HG03378 (cell line): Measurements from ENCODE around the gene RAMACL.
"Not testable (repeated sequence)": the region's sequence is repeated elsewhere in the genome, so short reads cannot be mapped to it uniquely, and the experiment has no call there.

ENCODE experiments used
- ATAC-seq: cut with Tn5 transposase; IDR thresholded peaks from one replicate; pipeline ENCODE4 v1.9.1; 2021; ENCODE audit warnings: mild to moderate bottlenecking, moderate library complexity; ENCODE audit not compliant: unreplicated experiment

The RAMACL gene

DNA sequence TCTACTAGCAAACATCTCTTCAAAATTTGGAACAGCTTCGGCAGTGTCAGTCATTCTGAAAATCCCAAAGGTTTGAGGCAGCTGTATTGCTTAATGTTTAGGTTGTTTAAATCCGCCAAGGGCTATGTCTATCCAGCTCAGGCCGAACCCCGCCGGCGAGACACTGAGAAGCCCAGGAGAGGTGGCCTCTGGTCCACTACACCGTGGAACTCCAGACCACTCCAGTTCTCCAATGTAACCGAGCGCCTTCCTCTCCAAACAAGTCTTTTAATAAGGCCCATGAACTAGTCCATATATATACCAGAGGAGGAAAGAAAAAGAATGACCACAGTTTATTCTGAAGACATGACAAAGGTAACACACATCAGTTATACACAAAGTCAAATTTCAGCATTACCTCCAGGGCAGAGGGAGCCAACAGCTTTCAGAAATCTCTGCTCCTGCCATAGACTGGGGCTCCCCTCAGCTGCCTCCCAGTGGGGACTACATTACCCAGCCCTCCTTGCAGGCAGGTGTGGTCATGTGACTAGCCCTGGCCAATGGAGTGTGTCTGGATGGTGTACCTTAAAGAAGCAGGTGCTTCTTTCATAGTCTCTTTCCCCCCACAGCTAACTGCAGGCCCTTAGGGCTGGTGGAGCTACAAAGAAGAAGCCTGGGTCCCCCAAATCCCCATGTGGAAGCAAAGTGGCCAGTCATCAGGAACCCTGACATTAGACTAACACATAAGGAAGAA is at the start of gene RAMACL:
TSS of gene RAMACL (minus strand) at position 255 of the 733 bp plus-strand sequence. CDS start at position 54, 201 bp downstream.
- ATAC-seq = peak; percentile 76

DNA sequence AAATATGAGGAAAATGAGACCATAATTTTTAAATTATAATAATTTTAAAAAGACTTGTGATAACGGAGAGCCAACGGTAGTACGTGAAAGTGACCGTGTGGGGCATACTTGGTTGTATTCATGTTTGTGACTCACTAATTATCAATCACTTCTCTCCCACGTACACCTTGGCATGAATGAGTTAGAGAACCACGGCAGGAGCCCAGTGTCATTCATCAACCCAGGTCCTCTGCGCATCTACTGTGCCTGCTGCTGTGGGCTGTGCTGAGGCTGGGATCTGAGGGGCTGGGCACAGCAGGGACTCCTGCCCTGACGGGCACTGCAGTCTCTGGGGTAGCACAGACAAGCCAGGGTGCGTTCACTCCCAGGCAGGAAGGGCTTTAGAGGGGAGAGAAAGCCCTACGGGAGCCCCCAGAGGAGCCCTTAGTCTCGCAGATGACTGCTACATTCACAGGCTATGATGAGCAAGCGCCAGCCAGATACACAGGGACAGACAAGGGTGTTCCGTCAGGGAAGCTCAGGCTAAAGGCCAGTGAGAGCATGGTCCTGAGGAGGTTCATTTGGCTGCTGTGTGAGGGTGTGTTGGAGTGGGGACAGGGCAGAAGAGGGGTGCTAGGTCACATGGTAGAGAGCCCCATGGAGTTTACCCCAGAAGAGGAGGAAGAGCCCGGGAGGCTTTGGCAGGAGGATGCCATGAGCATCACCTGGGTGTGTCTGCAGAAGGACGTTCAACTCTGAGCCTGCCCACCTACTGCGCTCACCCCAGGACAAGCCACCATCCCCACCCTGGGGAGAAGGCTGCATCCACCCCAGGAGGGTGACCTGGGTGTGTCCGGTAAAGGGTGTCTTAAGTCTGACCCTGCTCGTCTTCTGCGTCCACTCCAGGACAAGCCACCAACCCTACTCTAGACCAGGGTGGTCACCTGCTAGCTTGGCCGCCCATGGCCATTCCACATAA is 48.8 kb upstream of the RAMACL start:
- no peak for ATAC-seq

DNA sequence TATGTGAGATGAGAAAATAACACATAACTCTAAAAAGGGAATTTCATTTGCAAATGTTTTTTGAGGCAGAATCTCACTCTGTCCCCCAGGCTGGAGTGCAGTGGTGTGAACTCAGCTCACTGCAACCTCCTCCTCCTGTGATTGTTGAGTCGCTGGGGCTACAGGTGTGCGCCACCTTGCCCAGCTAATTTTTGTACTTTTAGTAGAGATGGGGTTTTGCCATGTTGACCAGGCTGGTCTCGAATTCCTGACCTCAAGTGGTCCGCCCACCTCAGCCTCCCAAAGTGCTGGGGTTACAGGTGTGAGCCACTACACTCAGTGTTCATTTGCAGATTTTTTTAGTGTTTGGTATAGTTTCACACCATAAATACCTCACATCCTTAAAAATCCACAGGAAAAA is 48.1 kb upstream of the RAMACL start:
- ATAC-seq = not testable (repeated sequence)

- peak; percentile 59 for ATAC-seq
Observed at GRCh38 chr6:166633732-166634535, 47.5 kb upstream of the RAMACL start.

DNA sequence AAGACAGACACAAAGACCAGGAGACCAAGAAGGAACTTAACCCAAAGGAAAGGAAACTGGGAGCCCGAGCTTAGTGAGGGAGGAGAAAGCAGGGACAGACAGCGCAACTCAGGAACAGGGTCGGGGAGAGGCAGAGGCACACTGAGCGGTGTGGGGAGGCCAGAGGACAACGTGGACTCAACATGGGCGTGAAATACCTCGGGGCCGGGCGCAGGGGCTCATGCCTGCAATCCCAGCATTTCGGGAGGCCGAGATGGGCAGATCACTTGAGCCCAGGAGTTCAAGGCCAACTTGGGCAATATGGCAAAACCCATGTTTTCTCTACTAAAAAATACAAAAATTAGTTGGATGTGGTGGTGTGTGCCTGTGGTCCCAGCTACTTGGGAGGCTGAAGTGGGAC is 46.3 kb upstream of the RAMACL start:
- ATAC-seq = no peak

DNA sequence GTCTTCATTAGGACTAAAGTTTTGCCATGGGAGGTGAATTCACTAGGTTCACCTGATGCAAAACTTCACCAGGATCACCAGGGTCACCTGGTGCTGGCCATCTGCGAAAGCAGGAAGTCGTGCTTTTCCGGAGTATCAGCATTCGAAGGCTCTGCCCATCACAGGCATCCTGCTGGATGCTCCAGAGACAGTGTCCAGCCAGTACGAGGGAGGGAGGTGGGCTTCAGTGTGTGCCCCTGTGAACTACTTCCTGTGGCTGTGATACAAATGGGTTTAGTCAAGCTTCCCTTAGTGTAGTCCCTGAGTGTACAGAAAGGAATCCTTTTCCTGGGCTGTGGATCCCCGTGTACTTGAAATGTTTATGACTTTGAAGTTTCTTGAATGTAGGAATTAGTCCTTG is 44.0 kb upstream of the RAMACL start:
- ATAC-seq = no peak

DNA sequence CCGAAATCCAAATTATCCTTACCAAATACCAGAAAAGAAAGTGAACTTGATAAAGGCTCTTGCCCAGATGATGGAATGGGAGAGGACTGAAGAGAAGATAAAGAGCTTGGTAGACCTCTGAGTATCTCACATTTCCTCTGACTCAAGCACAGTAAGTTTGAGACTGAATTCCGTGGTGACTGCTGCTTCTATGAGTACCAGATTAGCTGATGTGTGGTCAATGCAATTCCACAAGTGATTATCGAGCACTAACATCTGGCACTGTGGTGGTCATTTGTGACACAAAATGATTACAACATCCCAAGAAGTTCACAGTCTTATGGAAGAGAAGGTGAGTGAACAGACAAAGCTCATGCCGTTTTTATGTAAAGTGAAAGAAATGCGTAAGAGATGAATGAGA is 43.1 kb upstream of the RAMACL start:
- no peak for ATAC-seq

DNA sequence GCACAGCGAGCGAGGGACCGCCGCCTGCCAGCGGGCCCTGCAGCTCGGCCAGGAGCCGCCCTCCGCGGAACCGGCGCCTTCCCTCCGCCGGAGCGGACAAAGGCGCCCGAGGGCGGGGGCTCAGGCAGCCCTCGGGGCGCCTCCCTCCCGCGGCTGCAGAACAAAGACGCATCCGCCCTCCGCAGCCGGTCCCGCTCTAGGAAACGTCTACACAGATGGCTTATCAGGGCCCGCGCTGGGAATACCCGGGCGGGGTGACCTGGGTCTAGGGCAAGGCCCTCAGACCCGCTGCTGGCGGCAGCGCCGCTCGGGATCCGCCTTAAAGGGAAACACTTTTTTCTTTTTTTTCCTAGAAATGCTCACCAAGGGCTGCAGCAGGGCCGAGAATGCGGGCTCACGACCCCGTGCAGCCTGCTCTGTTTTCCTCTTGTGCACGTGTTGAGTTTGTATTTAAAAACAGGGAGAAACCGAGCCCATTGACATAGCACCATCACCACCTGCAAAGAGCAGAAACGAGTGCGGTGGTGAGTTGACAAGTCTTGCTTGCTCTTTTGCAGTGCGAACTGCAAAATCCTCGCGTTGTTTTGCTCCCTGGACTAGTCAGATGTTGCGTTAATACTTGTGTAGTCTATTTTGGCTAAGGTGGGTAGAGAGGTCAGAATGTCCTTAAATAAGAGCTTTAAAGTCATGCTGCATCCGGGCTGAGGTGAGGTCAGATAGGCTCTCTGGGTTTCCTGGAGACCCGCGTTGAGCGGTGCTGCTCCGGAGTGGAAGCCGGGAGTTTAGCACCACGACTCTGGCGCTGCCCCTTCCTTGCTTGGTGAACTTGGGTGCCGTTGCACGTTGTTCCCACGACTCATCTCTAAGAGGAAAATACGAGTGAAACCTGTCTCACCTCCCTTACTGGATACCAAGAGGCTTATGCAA is 41.7 kb upstream of the RAMACL start:
- peak; percentile 21 for ATAC-seq

- peak; percentile 82 for ATAC-seq
Observed at GRCh38 chr6:166627033-166627874, 40.8 kb upstream of the RAMACL start, which contains the start of gene RPS6KA2. Gene RPS6KA2, minus strand, starts transcription at chr6:166627251. Its CDS starts 232 bp downstream, at chr6:166627019.

DNA sequence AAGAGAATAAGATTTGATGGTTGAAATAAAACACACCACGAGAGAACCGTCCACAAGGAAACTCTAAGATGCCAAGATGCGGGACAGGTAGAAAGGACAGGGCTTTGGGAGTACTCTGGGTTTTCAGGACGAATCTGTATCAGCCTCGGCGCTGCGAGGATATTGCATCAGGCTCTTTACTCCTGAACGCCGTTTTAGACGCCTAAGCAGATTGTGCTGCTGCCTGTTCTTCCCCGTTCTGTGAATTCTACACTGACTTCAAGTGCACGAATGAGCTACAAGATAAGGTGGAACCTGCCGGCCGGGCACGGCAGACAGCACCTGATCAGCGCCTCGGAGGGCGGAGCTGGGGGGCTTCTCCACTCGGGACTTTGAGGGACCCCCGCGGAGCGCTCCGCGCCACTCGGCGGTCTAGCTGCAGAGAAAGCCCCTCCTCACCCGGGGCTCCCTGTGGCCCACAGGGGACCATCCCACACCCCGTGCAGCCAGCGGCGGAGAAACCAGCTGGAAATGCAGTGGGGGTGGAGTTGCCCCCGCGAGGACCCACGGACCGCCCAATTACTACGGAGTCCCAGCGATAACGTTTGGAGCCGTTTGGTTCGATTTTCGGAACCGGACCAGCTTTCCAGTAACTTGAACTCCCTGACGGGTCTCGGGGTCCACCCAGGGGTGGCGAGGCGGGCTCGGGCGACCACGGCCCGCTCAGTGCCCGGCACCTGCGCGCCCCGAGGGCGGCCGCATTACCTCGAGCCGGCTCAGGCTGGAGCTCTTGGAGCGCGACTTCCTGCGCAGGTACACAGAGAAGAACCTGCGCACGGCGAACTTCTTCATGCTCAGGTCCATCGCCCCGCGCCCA is 39.9 kb upstream of the RAMACL start:
- peak; percentile 4 for ATAC-seq

DNA sequence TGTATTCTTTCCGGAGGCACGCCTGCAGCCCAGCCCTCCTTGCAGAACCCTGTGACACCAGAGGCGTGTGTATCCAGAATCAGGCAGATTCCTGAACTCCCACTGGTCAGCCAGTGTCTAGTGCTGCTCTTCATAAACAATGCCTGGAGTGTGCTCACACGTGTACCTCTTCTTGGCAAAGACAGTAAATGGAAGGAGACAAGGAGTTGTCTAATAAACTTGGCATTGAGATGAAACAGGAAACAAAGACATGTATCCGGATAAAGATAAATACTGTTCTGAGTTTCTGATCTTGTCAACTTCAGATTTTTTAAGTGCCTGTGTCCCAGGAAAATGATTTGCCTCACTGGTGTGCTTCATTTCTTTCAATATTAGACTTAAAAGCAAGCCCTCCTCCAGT is 38.9 kb upstream of the RAMACL start:
- no peak for ATAC-seq

DNA sequence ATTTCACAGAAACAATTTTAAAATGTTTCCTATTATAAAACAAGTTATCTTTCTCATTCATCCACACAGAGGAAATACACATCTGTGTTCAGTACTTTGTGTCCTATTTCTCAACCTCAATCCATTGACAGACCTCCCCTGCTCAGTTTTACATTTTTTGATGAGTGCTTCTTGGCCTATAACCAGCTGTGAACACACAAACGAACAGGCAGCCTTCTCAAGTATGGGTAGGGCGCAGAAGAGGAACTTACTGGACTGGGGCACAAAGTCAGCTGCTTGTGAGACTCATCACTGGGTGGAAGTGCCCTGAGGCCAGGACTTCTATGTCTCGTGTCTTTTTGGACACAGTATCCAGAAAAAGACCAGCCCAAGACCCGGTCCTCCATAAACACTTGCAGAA is 37.8 kb upstream of the RAMACL start:
- no peak for ATAC-seq

- no peak for ATAC-seq
Observed at GRCh38 chr6:166623318-166623717, 36.8 kb upstream of the RAMACL start.

GRCh38 chr6:166621114-166621540 is 34.6 kb upstream of the RAMACL start:
- ATAC-seq = no peak

- ATAC-seq = no peak
Observed at GRCh38 chr6:166620478-166621113, 34.1 kb upstream of the RAMACL start.

- ATAC-seq = no peak
Observed at GRCh38 chr6:166619912-166620311, 33.4 kb upstream of the RAMACL start.
